Upper lobe of left lung (tissue), 4 donors: Measurements from ENCODE around the gene NPC2.

Experiments
- CTCF ChIP-seq, 6 experiments: fragments of 450-650 bp in 4 of 6; fragments of 200-600 bp in 2 of 6; sonication (generic) in 2 of 6; IDR thresholded peaks; one replicate each; pipeline ENCODE4 v1.5.1; 2016 to 2019; ENCODE audit warnings: antibody characterized with exemption in 6 of 6
- EP300 ChIP-seq, 4 donors: sonication (generic); formaldehyde crosslinking; IDR thresholded peaks; one replicate each; pipeline ENCODE4 v1.5.1; 2017; ENCODE audit warnings: antibody characterized with exemption in 4 of 4, control low read depth in 2 of 4
- POLR2AphosphoS5 ChIP-seq, 2 donors: sonication (generic); formaldehyde crosslinking; IDR thresholded peaks; one replicate each; pipeline ENCODE4 v1.5.1; 2017; ENCODE audit warnings: antibody characterized with exemption in 2 of 2

- TF ChIP-seq EP300 (IDR thresholded peaks at IDR 0.05) (no peak), CTCF (IDR thresholded peaks at IDR 0.05) (no peak), POLR2AphosphoS5 (IDR thresholded peaks at IDR 0.05) (no peak)
Measured at GRCh38 chr14:74535756-74536325, 42.7 kb upstream of the NPC2 start.
